Esophagus mucosa (tissue), 1 donor: ENCODE results near the gene LURAP1L. TPM values are rescaled to one million over a fixed set of nuclear protein-coding genes. Genes with fewer than 3 reads are reported as not detected.

Experiments
- ATAC-seq: fragments of 200-7000 bp; cut with Tn5 transposase; one replicate; pipeline ENCODE4 v1.9.1; 2020
- total RNA-seq: library from RNA; stranded (reverse); gene quantifications from one replicate; pipeline ENCODE4 v1.2.4, GENCODE V29; 2023
- donor health status: DM: yes; HTN: yes; CAD: no.

Gene LURAP1L
- total RNA-seq, 1 donor from 2014 or later, result 2.6 TPM

GRCh38 chr9:12777121-12778022, 2.6 kb downstream of the LURAP1L start:
- no peak for ATAC-seq

- no peak for ATAC-seq
Observed at GRCh38 chr9:12778389-12778788, 3.6 kb downstream of the LURAP1L start.

DNA sequence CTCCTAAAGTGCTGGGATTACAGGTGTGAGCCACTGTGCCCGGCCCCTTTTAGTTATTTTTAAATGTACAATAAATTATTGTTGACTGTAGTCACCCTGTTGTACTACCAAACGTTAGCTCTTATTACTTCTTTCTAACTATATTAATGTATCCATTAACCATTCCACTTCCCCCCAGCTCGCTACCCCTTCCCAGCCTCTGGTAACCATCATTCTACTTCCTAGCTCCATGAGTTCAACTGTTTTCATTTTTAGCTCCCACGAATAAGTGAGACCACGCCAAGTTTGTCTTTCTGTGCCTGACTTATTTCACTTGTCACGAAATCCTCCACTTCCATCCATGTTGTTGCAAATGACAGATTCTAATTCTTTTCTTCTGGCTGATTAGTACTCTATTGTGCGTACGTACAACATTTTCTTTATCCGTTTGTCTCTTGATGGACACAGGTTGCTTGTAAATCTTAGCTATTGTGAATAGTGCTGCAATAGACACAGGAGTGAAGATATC, 6.5 kb downstream of the LURAP1L start:
- no peak for ATAC-seq

GRCh38 chr9:12783767-12784460, 9.1 kb downstream of the LURAP1L start:
- ATAC-seq, result no peak

- peak; percentile 98 for ATAC-seq
Observed at GRCh38 chr9:12784461-12785259, 9.8 kb downstream of the LURAP1L start.

DNA sequence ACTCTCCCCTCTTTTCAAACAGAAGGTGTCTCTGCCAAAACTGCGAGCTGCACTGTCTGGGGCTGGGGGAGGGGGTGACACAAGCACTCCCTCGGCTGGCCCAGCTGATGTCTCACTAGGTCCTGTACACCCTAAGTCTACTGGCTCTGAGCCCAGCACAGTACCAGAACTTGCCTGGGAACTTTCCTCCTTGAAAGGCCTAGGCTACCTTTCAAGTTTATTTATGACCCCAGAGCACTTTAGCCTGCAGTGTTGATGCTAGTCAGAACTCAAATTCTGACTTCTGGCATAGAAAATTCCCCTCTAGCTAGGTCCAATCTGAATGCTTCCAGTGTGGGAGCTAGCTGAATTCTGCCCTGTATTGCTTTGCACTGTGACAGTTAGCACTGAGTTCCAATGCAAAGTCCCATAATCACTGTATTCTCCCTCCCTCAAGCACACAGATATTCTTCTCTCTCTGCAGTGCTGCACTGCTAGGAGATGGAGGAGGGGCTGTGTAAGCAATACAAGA, 10.5 kb downstream of the LURAP1L start:
- ATAC-seq, result peak; percentile 93

DNA sequence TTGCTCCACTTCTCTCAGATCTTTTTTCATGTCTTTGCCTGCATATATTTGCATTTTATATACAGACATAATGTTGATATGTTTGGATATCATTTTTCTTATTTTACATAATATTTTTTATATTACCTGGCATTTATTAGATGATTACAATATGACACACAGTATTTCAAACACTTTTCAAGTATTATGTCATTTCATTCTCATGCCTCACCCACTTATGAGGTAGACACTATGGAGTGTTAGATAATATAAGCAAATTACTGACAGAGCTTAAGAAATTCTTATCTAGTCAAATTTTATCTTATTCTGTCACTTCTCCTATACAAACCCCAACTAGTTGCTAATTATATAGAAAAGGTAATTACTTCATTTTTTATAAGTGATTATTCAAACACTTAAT, 11.1 kb downstream of the LURAP1L start:
- no peak for ATAC-seq

- no peak for ATAC-seq
Observed at GRCh38 chr9:12790001-12790400, 15.2 kb downstream of the LURAP1L start.

DNA sequence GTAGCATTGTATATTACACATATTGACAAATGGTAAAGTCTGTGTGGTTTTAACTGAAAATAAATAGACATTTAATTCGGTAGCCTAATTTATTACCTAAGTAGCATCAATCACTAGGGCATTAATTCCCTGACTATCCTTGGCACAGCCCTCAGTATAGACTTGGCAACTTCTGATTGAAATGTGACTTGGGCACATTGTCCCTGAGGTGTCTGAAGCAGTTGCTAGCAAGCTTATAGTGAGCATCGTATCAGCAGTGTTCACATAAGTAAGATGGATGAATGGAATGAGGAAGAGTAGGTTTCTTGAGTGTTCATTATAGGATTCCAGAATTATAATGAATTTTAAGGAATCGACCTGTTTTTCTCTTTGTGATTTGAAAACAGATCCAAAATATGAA, 16.1 kb downstream of the LURAP1L start:
- no peak for ATAC-seq

GRCh38 chr9:12794101-12794799, 19.4 kb downstream of the LURAP1L start:
- ATAC-seq, result no peak

DNA sequence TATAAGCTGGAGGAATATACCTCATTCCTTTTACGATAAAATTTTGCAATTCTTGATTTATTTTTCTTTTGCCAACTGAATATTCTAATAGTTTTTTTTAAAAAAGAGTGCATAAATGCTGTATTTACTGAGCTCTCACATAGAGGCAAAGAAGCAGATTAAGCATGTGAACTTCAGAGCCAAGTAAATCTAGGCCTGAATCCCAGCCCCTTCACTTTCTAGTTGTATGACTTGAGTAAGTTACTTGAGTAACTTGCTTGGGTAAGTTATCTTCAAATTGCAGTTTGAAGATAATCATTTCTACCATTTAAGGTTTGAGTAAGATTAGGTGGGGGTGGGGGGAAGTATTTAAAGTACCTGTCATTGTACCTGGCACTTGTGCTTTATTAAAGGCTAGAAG, 21.8 kb downstream of the LURAP1L start:
- ATAC-seq, result no peak

GRCh38 chr9:12797037-12797436, 22.2 kb downstream of the LURAP1L start:
- ATAC-seq, result no peak

- ATAC-seq, result peak; percentile 50
Observed at GRCh38 chr9:12798066-12798770, 23.4 kb downstream of the LURAP1L start.

DNA sequence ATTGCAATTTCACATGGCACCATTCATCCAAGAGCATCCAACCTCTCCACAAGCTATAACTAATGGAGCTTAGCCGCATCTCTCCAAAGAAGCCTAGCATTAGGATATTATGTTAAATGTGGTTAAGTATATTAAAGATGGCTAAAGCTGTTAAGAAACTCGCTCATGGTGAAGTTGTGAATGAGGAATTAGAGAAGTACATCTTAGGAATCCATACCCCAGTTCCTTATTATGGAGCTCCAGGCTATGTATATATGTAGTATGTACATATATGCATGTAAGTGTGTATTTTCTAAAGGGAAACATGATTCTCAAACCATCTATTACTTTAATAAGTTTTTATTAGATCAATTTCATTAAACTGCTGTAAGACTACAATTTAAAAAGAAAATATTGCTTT, 26.4 kb downstream of the LURAP1L start:
- no peak for ATAC-seq

- no peak for ATAC-seq
Observed at GRCh38 chr9:12801663-12802062, 26.8 kb downstream of the LURAP1L start.

GRCh38 chr9:12802093-12802492, 27.3 kb downstream of the LURAP1L start:
- ATAC-seq, result no peak

- no peak for ATAC-seq
Observed at GRCh38 chr9:12808569-12808968, 33.7 kb downstream of the LURAP1L start.

DNA sequence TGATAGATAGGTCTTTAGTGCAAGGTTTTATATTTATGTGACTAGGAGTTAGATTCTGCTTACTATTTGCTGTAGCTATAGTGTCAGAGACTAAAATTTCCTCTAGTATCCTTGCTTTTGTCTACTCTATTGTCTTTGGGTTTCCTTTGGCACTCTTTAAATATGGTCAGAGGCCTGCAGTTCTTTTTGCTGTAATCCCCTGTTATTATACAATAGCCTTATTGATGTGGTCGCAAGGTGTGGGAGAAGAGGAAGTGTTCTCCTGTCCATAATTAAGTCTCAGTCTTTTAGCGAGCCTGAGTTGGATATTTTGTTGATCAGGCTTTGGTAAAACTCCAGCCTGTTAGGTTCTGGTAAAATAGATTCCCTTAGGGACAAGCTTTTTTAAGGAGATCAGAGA, 34.9 kb downstream of the LURAP1L start:
- ATAC-seq, result no peak

GRCh38 chr9:12811935-12812334, 37.1 kb downstream of the LURAP1L start:
- no peak for ATAC-seq

DNA sequence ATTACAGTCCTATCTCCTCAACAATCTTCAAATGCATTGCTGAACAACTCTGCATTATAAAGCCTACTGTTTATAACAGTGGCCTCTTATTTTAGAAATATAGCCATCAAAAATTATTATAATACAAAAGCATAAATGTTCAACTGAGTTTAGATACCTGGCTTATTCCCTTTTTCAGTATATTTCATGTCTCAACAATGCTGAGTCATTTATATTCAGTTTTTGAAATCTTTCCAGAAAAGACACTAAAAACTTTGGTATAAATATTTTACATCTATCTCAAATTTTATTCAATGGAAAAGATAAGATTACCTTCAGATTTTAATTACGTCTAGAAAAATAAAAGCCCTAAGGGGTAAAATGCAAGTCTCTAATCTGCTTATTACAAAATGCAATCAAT, 37.9 kb downstream of the LURAP1L start:
- no peak for ATAC-seq

DNA sequence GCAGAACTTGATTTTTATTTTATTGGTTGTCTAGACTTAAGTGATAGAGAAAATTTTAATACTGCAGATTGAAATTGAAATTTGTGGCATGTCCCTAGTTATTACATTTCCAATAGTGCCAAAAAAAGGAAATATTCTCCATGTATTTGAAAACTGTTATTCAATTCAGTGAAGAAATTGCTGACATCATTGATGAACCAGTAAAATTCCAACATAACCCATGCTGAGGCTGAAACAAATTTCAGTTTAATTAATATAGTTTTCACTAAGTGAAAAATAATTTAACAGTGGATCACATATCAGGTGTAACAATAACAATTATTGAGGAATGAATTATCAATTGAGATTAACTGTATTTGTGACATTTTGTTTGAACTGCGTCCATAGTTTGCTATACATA, 38.7 kb downstream of the LURAP1L start:
- ATAC-seq, result no peak
